IMR-90 (cell line): Measurements from ENCODE around the gene HSPA12A. TPM values are rescaled to one million over a fixed set of nuclear protein-coding genes. Genes with fewer than 3 reads are reported as not detected.
A peak's percentile ranks its signal among the peaks of the same experiment; 100 is the strongest.

Experiments used
- ATAC-seq: fragments of 200-7000 bp; cut with Tn5 transposase; 2 replicates; pipeline ENCODE4 v1.9.1; 2020; ENCODE audit warnings: low read depth, mild to moderate bottlenecking, moderate library complexity
- BruUV-seq: library from RNA; stranded (reverse); fragments of 400-500 nt; replicated peaks from 2 replicates; lab custom pipeline; 2021; lab: Mats Ljungman, UMichigan
- CTCF ChIA-PET: fragments of 300-600 bp; formaldehyde crosslinking; extraction: SDS; loops from one replicate; lab custom pipeline; 2021; ENCODE audit warnings: antibody characterized with exemption; lab: Yijun Ruan, JAX
- POLR2A ChIA-PET: fragments of 300-600 bp; sonication (Branson Sonifier 250); formaldehyde crosslinking; loops from one replicate; lab custom pipeline; 2022; ENCODE audit warnings: antibody characterized with exemption; ENCODE audit not compliant: unreplicated experiment; lab: Charles Lee
- DNase-seq: peaks from one replicate; pipeline ENCODE4 v3.0.0; 2013
- H2AFZ ChIP-seq: replicated peaks from 2 replicates; pipeline ENCODE3; 2013; ENCODE audit warnings: low read length, mild to moderate bottlenecking; ENCODE audit not compliant: poor library complexity
- H2AK5ac ChIP-seq: 2 replicates; pipeline ENCODE4 v1.6.1; 2013; ENCODE audit warnings: low read depth, low read length, inconsistent platforms
- H2AK9ac ChIP-seq: replicated peaks from 2 replicates; pipeline ENCODE3; 2013; ENCODE audit warnings: mild to moderate bottlenecking, low read depth, low read length, moderate library complexity; ENCODE audit not compliant: poor library complexity
- H2BK120ac ChIP-seq: 2 replicates; pipeline ENCODE4 v1.6.1; 2013; ENCODE audit warnings: low read depth, low read length, inconsistent platforms
- H2BK15ac ChIP-seq: 3 replicates; pipeline ENCODE4 v1.6.1; 2013; ENCODE audit warnings: low read depth, low read length, inconsistent platforms
- H2BK20ac ChIP-seq: 2 replicates; pipeline ENCODE4 v1.6.1; 2013; ENCODE audit warnings: low read depth, mild to moderate bottlenecking, inconsistent platforms, low read length, moderate library complexity
- H2BK5ac ChIP-seq: 2 replicates; pipeline ENCODE4 v1.6.1; 2013; ENCODE audit warnings: mild to moderate bottlenecking, low read depth, low read length, inconsistent platforms; ENCODE audit not compliant: poor library complexity, severe bottlenecking
- H3K14ac ChIP-seq: replicated peaks from 2 replicates; pipeline ENCODE4 v1.6.1; 2013; ENCODE audit warnings: low read depth, low read length, inconsistent platforms
- H3K18ac ChIP-seq: 2 replicates; pipeline ENCODE4 v1.6.1; 2013; ENCODE audit warnings: low read depth, low read length, control low read depth
- H3K23ac ChIP-seq: 2 replicates; pipeline ENCODE4 v1.6.1; 2013; ENCODE audit warnings: low read depth, low read length, inconsistent platforms
- H3K27ac ChIP-seq: 2 replicates; pipeline ENCODE4 v1.5.1; 2013; ENCODE audit warnings: mild to moderate bottlenecking, control low read depth, low read length; ENCODE audit not compliant: insufficient read depth
- H3K27me3 ChIP-seq: 2 replicates; pipeline ENCODE4 v1.6.1; 2013; ENCODE audit warnings: low read length; ENCODE audit not compliant: control insufficient read depth, insufficient read depth
- H3K36me3 ChIP-seq: 2 replicates; pipeline ENCODE4 v1.6.1; 2013; ENCODE audit warnings: low read length, mixed read lengths; ENCODE audit not compliant: control insufficient read depth, insufficient read depth
- H3K4ac ChIP-seq: 2 replicates; pipeline ENCODE4 v1.6.1; 2013; ENCODE audit warnings: low read depth, low read length, inconsistent platforms
- H3K4me1 ChIP-seq: 2 replicates; pipeline ENCODE4 v1.6.1; 2013; ENCODE audit warnings: low read length, mixed read lengths; ENCODE audit not compliant: control insufficient read depth, insufficient read depth
- H3K4me2 ChIP-seq: 2 replicates; pipeline ENCODE4 v1.6.1; 2013; ENCODE audit warnings: low read depth, mild to moderate bottlenecking, control low read depth, low read length, moderate library complexity
- H3K4me3 ChIP-seq: 2 replicates; pipeline ENCODE4 v1.5.1; 2013; ENCODE audit warnings: low read depth, mild to moderate bottlenecking, control low read depth, low read length, moderate library complexity; ENCODE audit not compliant: insufficient read depth
- H3K56ac ChIP-seq: 2 replicates; pipeline ENCODE4 v1.6.1; 2013; ENCODE audit warnings: low read length, inconsistent platforms; ENCODE audit not compliant: insufficient read depth; ENCODE audit errors: extremely low read depth
- H3K79me1 ChIP-seq, 2 experiments: 2 replicates each; pipeline ENCODE4 v1.6.1; 2013; ENCODE audit warnings: low read length in 2 of 2, inconsistent platforms in 1 of 2, low read depth in 1 of 2
- H3K9ac ChIP-seq: 2 replicates; pipeline ENCODE4 v1.6.1; 2013; ENCODE audit warnings: low read depth, low read length, control low read depth
- H3K9me1 ChIP-seq: 2 replicates; pipeline ENCODE4 v1.6.1; 2013; ENCODE audit warnings: low read length, inconsistent platforms; ENCODE audit not compliant: insufficient read depth
- H3K9me3 ChIP-seq: 2 replicates; pipeline ENCODE4 v1.6.1; 2013; ENCODE audit warnings: low read length; ENCODE audit not compliant: control insufficient read depth, insufficient read depth
- H4K20me1 ChIP-seq: 2 replicates; pipeline ENCODE4 v1.6.1; 2013; ENCODE audit warnings: low read length, inconsistent platforms; ENCODE audit not compliant: insufficient read depth
- H4K5ac ChIP-seq: 2 replicates; pipeline ENCODE4 v1.6.1; 2013; ENCODE audit warnings: mild to moderate bottlenecking, low read depth, low read length, control low read depth
- H4K8ac ChIP-seq, 2 experiments: 2 replicates each; pipeline ENCODE4 v1.6.1; 2013; ENCODE audit warnings: low read depth in 2 of 2, low read length in 2 of 2, control low read depth in 1 of 2, inconsistent platforms in 1 of 2
- H4K91ac ChIP-seq: 2 replicates; pipeline ENCODE4 v1.6.1; 2013; ENCODE audit warnings: low read depth, low read length, inconsistent platforms; ENCODE audit not compliant: insufficient read depth
- BHLHE40 ChIP-seq: fragments of 150-350 bp; IDR thresholded peaks from 2 replicates; pipeline ENCODE4 v1.6.1; 2016; ENCODE audit warnings: mild to moderate bottlenecking, low read depth, low read length
- CEBPB ChIP-seq: IDR thresholded peaks from 2 replicates; pipeline ENCODE4 v1.6.1; 2012; ENCODE audit warnings: low read depth, low read length, improper control_type of control experiment
- CHD1 ChIP-seq: IDR thresholded peaks from 2 replicates; pipeline ENCODE4 v1.6.1; 2012; ENCODE audit warnings: low read depth, low read length, improper control_type of control experiment
- FOS ChIP-seq: fragments of 150-350 bp; IDR thresholded peaks from 2 replicates; pipeline ENCODE4 v1.6.1; 2016; ENCODE audit warnings: low read depth, low read length
- MAFK ChIP-seq: IDR thresholded peaks from 2 replicates; pipeline ENCODE4 v1.6.1; 2012; ENCODE audit warnings: low read depth, low read length, improper control_type of control experiment
- MAZ ChIP-seq: IDR thresholded peaks from 2 replicates; pipeline ENCODE4 v1.6.1; 2012; ENCODE audit warnings: low read depth, mild to moderate bottlenecking, low read length, improper control_type of control experiment, moderate library complexity, borderline replicate concordance
- MXI1 ChIP-seq: IDR thresholded peaks from 2 replicates; pipeline ENCODE4 v1.6.1; 2012; ENCODE audit warnings: low read depth, mild to moderate bottlenecking, low read length, moderate library complexity, borderline replicate concordance
- NFE2L2 ChIP-seq: fragments of 150-350 bp; IDR thresholded peaks from 2 replicates; pipeline ENCODE4 v1.6.1; 2016; ENCODE audit warnings: low read depth, mild to moderate bottlenecking, low read length
- POLR2A ChIP-seq: IDR thresholded peaks from 2 replicates; pipeline ENCODE4 v1.6.1; 2012; ENCODE audit warnings: mild to moderate bottlenecking, low read depth, low read length
- RAD21 ChIP-seq: IDR thresholded peaks from 2 replicates; pipeline ENCODE4 v1.6.1; 2012; ENCODE audit warnings: low read length, improper control_type of control experiment
- RCOR1 ChIP-seq: IDR thresholded peaks from 2 replicates; pipeline ENCODE4 v1.6.1; 2012; ENCODE audit warnings: mild to moderate bottlenecking, low read length, improper control_type of control experiment; ENCODE audit not compliant: insufficient replicate concordance
- RFX5 ChIP-seq: IDR thresholded peaks from 2 replicates; pipeline ENCODE4 v1.8.0; 2012; ENCODE audit warnings: low read depth, mild to moderate bottlenecking, low read length, moderate library complexity
- SMC3 ChIP-seq: fragments of 150-350 bp; IDR thresholded peaks from 2 replicates; pipeline ENCODE4 v1.6.1; 2016; ENCODE audit warnings: low read depth, mild to moderate bottlenecking, antibody characterized with exemption, low read length, moderate library complexity
- WGBS, 2 experiments: methylation state at CpG; one replicate each; pipeline versions ENCODE4 v1.1.5 to v1.1.7; 2013; ENCODE audit warnings: missing lambda C conversion rate in 2 of 2; ENCODE audit not compliant: insufficient read length in 1 of 2; ENCODE audit errors: extremely low coverage in 2 of 2; 5-methylcytosine and 5-hydroxymethylcytosine counted together
- dilution Hi-C: fragments of 300-500 bp; cut with HindIII; formaldehyde crosslinking; loops from one replicate; pipeline ENCODE4 v1.14.3; 2018; ENCODE audit warnings: low sequenced_read_pairs; ENCODE audit not compliant: unreplicated experiment
- in situ Hi-C: fragments of 300-500 bp; cut with MboI; formaldehyde crosslinking; loops from 3 replicates; pipeline ENCODE4 v1.14.3; 2019; ENCODE audit warnings: low sequenced_read_pairs, inconsistent platforms, mixed read lengths
- intact Hi-C: fragments of 100-400 bp; cut with micrococcal nuclease; formaldehyde crosslinking; loops from 2 replicates; pipeline ENCODE4 v1.10.0; 2022
- polyA plus RNA-seq, 3 experiments: library from polyadenylated mRNA; depleted of rRNA; stranded (reverse); fragments of >200 nt; gene quantifications; 2 replicates each; pipeline ENCODE4 v1.2.3, GENCODE V29; 2012; ENCODE audit warnings: low replicate concordance in 1 of 3
- total RNA-seq: library from RNA; depleted of rRNA; stranded (reverse); fragments of >200 nt; gene quantifications from 2 replicates; pipeline ENCODE4 v1.2.3, GENCODE V29; 2012
- TF ChIP-seq, protein P1 (sequence below): fragments of 150-350 bp; IDR thresholded peaks from 2 replicates; pipeline ENCODE4 v1.6.1; 2016; ENCODE audit warnings: low read depth, mild to moderate bottlenecking, low read length, moderate library complexity, borderline replicate concordance
- TF ChIP-seq, protein P2 (sequence below): conservative IDR thresholded peaks from 2 replicates; pipeline ENCODE4 v1.5.1; 2012; ENCODE audit warnings: mild to moderate bottlenecking, low read depth, low read length, improper control_type of control experiment
- TF ChIP-seq, protein P3 (sequence below): fragments of 150-350 bp; IDR thresholded peaks from 2 replicates; pipeline ENCODE4 v1.6.1; 2017; ENCODE audit warnings: mild to moderate bottlenecking, antibody characterized with exemption, low read length, low read depth

The HSPA12A gene
- total and polyA plus RNA-seq, 2 of the 4 experiments (the other 2 are of a cell fraction) = 16.1 to 16.7 TPM

DNA sequence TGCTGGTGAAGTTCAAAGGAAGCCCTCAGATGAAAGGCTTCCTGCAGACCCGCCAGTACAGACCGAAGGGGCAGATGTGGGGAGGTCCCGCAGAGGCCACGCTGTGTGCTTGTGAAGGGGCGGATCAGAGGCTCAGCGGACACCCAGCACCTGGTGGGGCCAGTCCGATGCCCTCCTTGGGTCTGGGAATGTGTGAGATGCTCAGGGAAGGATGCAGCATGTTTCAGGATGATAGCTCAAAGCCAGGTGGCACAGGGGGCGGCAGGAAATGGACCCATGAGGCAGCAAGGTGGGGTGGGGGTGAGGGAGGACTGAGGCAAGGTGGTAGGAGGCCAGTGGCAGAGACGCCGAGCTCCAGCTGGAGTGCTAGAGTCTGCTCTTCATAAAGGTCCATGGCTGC lies 27.9 kb upstream of the HSPA12A start:
- intact Hi-C loops (no loop called here), dilution Hi-C loops (no loop called here), in situ Hi-C loops (no loop called here)
- no peak for TF ChIP-seq RCOR1
- TF ChIP-seq SMC3 = no peak
- TF ChIP-seq RFX5 = no peak
- TF ChIP-seq MAFK = no peak
- TF ChIP-seq, protein P1, sequence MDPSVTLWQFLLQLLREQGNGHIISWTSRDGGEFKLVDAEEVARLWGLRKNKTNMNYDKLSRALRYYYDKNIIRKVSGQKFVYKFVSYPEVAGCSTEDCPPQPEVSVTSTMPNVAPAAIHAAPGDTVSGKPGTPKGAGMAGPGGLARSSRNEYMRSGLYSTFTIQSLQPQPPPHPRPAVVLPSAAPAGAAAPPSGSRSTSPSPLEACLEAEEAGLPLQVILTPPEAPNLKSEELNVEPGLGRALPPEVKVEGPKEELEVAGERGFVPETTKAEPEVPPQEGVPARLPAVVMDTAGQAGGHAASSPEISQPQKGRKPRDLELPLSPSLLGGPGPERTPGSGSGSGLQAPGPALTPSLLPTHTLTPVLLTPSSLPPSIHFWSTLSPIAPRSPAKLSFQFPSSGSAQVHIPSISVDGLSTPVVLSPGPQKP = no peak
- TF ChIP-seq, protein P2, sequence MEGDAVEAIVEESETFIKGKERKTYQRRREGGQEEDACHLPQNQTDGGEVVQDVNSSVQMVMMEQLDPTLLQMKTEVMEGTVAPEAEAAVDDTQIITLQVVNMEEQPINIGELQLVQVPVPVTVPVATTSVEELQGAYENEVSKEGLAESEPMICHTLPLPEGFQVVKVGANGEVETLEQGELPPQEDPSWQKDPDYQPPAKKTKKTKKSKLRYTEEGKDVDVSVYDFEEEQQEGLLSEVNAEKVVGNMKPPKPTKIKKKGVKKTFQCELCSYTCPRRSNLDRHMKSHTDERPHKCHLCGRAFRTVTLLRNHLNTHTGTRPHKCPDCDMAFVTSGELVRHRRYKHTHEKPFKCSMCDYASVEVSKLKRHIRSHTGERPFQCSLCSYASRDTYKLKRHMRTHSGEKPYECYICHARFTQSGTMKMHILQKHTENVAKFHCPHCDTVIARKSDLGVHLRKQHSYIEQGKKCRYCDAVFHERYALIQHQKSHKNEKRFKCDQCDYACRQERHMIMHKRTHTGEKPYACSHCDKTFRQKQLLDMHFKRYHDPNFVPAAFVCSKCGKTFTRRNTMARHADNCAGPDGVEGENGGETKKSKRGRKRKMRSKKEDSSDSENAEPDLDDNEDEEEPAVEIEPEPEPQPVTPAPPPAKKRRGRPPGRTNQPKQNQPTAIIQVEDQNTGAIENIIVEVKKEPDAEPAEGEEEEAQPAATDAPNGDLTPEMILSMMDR = no peak
- no peak for TF ChIP-seq FOS
- no peak for TF ChIP-seq BHLHE40
- no peak for TF ChIP-seq MXI1
- no peak for TF ChIP-seq CEBPB
- TF ChIP-seq POLR2A = no peak
- no peak for TF ChIP-seq RAD21
- no peak for TF ChIP-seq NFE2L2
- TF ChIP-seq, protein P3, sequence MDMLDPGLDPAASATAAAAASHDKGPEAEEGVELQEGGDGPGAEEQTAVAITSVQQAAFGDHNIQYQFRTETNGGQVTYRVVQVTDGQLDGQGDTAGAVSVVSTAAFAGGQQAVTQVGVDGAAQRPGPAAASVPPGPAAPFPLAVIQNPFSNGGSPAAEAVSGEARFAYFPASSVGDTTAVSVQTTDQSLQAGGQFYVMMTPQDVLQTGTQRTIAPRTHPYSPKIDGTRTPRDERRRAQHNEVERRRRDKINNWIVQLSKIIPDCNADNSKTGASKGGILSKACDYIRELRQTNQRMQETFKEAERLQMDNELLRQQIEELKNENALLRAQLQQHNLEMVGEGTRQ = no peak
- no peak for TF ChIP-seq CHD1
- TF ChIP-seq MAZ = no peak
- Histone ChIP-seq H3K4me2 (no peak overlapping the region), H3K79me1 (no peaks in the 10 kb centered on the region), H3K4me1 (peaks cover 22% of the 10 kb centered on the region), H2BK15ac (peak overlapping the region; percentile 72; the same call in 1 of the 3 replicates), H2AFZ (peak overlapping the region; percentile 54), H2BK20ac (peak overlapping the region; percentile 8; the same call in 1 of the 2 replicates), H2BK5ac (peak overlapping the region; percentile 16), H2AK9ac (peak overlapping the region; percentile 68), H4K5ac (no peak overlapping the region), H4K91ac (peak overlapping the region; percentile 21; the same call in 1 of the 2 replicates), H3K4ac (peak overlapping the region; percentile 15; the same call in 1 of the 2 replicates), H3K4me3 (no peak overlapping the region), H2AK5ac (peak overlapping the region; percentile 87), H2BK120ac (peak overlapping the region; percentile 95), H3K23ac (no peak overlapping the region), H3K27me3 (no peaks in the 10 kb centered on the region), H4K8ac (peak overlapping the region; percentile 86 to 88; a peak in 2 of 4 replicates), H3K14ac (no peak overlapping the region), H4K20me1 (no peaks in the 10 kb centered on the region), H3K18ac (no peak overlapping the region), H3K9me3 (no peaks in the 10 kb centered on the region), H3K36me3 (no peaks in the 10 kb centered on the region), H3K56ac (no peak overlapping the region), H3K27ac (no peak overlapping the region), H3K9ac (no peak overlapping the region), H3K9me1 (peaks cover 15% of the 10 kb centered on the region; the same call in 1 of the 2 replicates)
- no TSS peak for BruUV-seq
- WGBS, 2 experiments = 86% methylated on average over 1 of the region's 10 CpGs; no CpG with 5 or more reads in 1 of the 2 experiments
- POLR2A ChIA-PET = no interaction called here
- ATAC-seq (no peak), DNase-seq (no peak)
- CTCF ChIA-PET = no interaction called here
